Measurements from ENCODE around the gene KRABD2.

Gene KRABD2

GRCh38 chr17:8345052-8345690, 31.3 kb downstream of the KRABD2 start:
- no peak overlapping the region for H3K4me3 ChIP-seq
- no peaks in the 10 kb centered on the region for H3K4me1 ChIP-seq (ENCODE audit: control insufficient read depth, insufficient read depth, low read length)
- H3K27ac ChIP-seq (ENCODE audit: control insufficient read depth, insufficient read depth): no peak overlapping the region
- ChIA-PET CTCF (interaction anchor here (1.0 kb wide), 1 partner anchor 11 kb away, joined by 3 read pairs; no protein-coding TSS in a partner anchor), SMC1A (ENCODE audit: uncharacterized antibody, unreplicated experiment) (no interaction called here), POLR2A (no interaction called here), RAD21 (ENCODE audit: unreplicated experiment) (no interaction called here)
- intact Hi-C loops (cut with micrococcal nuclease; ENCODE audit: unreplicated experiment): no loop called here
- H3K9me3 ChIP-seq (replicated peaks; ENCODE audit: control insufficient read depth, insufficient read depth, low read length): no peaks in the 10 kb centered on the region
- no peak overlapping the region for H3K4me2 ChIP-seq (ENCODE audit: control insufficient read depth, insufficient read depth)
- FAIRE-seq (no peak), ATAC-seq (0 out of 3 replicates have a peak, but pooled peaks have one; percentile 21), DNase-seq (ENCODE audit: low read depth, low spot score) (no peak)
- no TSS peak for BruUV-seq (replicated peaks)
- TF ChIP-seq ZBTB11 (CRISPR knock-in tag; IDR thresholded peaks at IDR 0.05) (no peak), RUNX3 (IDR thresholded peaks at IDR 0.05; ENCODE audit: low read length) (peak; percentile 47), PML (IDR thresholded peaks at IDR 0.05; ENCODE audit: low read length) (no peak)
- 33% methylated on average over 6 of the region's 6 CpGs for WGBS (ENCODE audit: insufficient coverage, insufficient replicate concordance, low lambda C conversion rate, missing lambda C conversion rate)
- no peaks in the 10 kb centered on the region for H4K20me1 ChIP-seq (ENCODE audit: control insufficient read depth, insufficient read depth)
- H2AFZ ChIP-seq (ENCODE audit: control insufficient read depth, low read depth, low read length): no peak overlapping the region
- H3K9ac ChIP-seq (ENCODE audit: control insufficient read depth, insufficient read depth, low read length): no peak overlapping the region
- H3K36me3 ChIP-seq (ENCODE audit: control insufficient read depth in 2 of 2, insufficient read depth in 2 of 2, low read length in 1 of 2): no peaks in the 10 kb centered on the region
- in situ Hi-C loops (cut with MboI): no loop called here
- H3K27me3 ChIP-seq (replicated peaks in 1 of 2; ENCODE audit: control insufficient read depth in 2 of 2, insufficient read depth in 2 of 2, low read length in 1 of 2): no peaks in the 10 kb centered on the region
- H3K79me2 ChIP-seq (ENCODE audit: control insufficient read depth, insufficient read depth, low read length): no peaks in the 10 kb centered on the region

GRCh38 chr17:8341456-8341855, 35.0 kb downstream of the KRABD2 start:
- FAIRE-seq (no peak), DNase-seq (ENCODE audit: low read depth, low spot score) (no peak), ATAC-seq (no peak)
- ChIA-PET SMC1A (ENCODE audit: uncharacterized antibody, unreplicated experiment) (interaction anchor here (1.6 kb wide), 1 partner anchor 19 kb away, joined by 3 read pairs; no protein-coding TSS in a partner anchor), RAD21 (ENCODE audit: unreplicated experiment) (no interaction called here), CTCF (interaction anchor here (0.5 kb wide), 1 partner anchor 1458 kb away, joined by 5 read pairs; no protein-coding TSS in a partner anchor), POLR2A (no interaction called here)
- H2AFZ ChIP-seq (ENCODE audit: control insufficient read depth, low read depth, low read length): no peak overlapping the region
- H3K27ac ChIP-seq (ENCODE audit: control insufficient read depth, insufficient read depth): no peak overlapping the region
- in situ Hi-C loops (cut with MboI): no loop called here
- H3K27me3 ChIP-seq (replicated peaks in 1 of 2; ENCODE audit: control insufficient read depth in 2 of 2, insufficient read depth in 2 of 2, low read length in 1 of 2): no peaks in the 10 kb centered on the region; a peak in 1 of 4 replicates
- intact Hi-C loops (cut with micrococcal nuclease; ENCODE audit: unreplicated experiment): no loop called here
- BruUV-seq (replicated peaks): no TSS peak
- no peaks in the 10 kb centered on the region for H4K20me1 ChIP-seq (ENCODE audit: control insufficient read depth, insufficient read depth)
- no peaks in the 10 kb centered on the region for H3K36me3 ChIP-seq (ENCODE audit: control insufficient read depth in 2 of 2, insufficient read depth in 2 of 2, low read length in 1 of 2)
- no peaks in the 10 kb centered on the region for H3K9me3 ChIP-seq (replicated peaks; ENCODE audit: control insufficient read depth, insufficient read depth, low read length)
- H3K4me2 ChIP-seq (ENCODE audit: control insufficient read depth, insufficient read depth): no peak overlapping the region
- WGBS (ENCODE audit: insufficient coverage, insufficient replicate concordance, low lambda C conversion rate, missing lambda C conversion rate): 28% methylated on average over 4 of the region's 4 CpGs
- H3K9ac ChIP-seq (ENCODE audit: control insufficient read depth, insufficient read depth, low read length): no peak overlapping the region
- no peaks in the 10 kb centered on the region for H3K4me1 ChIP-seq (ENCODE audit: control insufficient read depth, insufficient read depth, low read length)
- H3K79me2 ChIP-seq (ENCODE audit: control insufficient read depth, insufficient read depth, low read length): no peaks in the 10 kb centered on the region
- H3K4me3 ChIP-seq: no peak overlapping the region
- no peak for TF ChIP-seq BMI1 (IDR thresholded peaks at IDR 0.05; ENCODE audit: borderline replicate concordance)
- no peak for TF ChIP-seq ASH2L (IDR thresholded peaks at IDR 0.05; ENCODE audit: borderline replicate concordance, low read depth)
- TF ChIP-seq FOS (IDR thresholded peaks at IDR 0.05; ENCODE audit: borderline replicate concordance, extremely low read depth, insufficient read length): no peak
- no peak for TF ChIP-seq SMARCA5 (IDR thresholded peaks at IDR 0.05)
- TF ChIP-seq BHLHE40 (IDR thresholded peaks at IDR 0.05; ENCODE audit: borderline replicate concordance in 1 of 2, low read depth in 2 of 2, low read length in 1 of 2): no peak
- no peak for TF ChIP-seq MTA2 (IDR thresholded peaks at IDR 0.05; ENCODE audit: low read depth)
- no peak for TF ChIP-seq FOXM1 (IDR thresholded peaks at IDR 0.05; ENCODE audit: low read depth, low read length)
- TF ChIP-seq JUNB (IDR thresholded peaks at IDR 0.05): no peak
- no peak for TF ChIP-seq ATF3 (IDR thresholded peaks at IDR 0.05; ENCODE audit: borderline replicate concordance, extremely low read depth, low read depth, low read length)

Data from GM12878 (cell line).